Hepatocyte (in vitro differentiated cells): ENCODE data around the gene FRAS1. TPM values are rescaled to one million over a fixed set of nuclear protein-coding genes. Genes with fewer than 3 reads are reported as not detected.
"Not testable (repeated sequence)": the region's sequence is repeated elsewhere in the genome, so short reads cannot be mapped to it uniquely, and the experiment has no call there.

ENCODE experiments used
- DNase-seq: peaks from one replicate; pipeline ENCODE4 v3.0.0-alpha.2; 2016; ENCODE audit warnings: low spot score
- H2AFZ ChIP-seq: fragments of 200-600 bp; sonication (generic); 2 replicates; pipeline ENCODE4 v1.6.0; 2016; ENCODE audit warnings: antibody characterized with exemption, mild to moderate bottlenecking
- H3K27ac ChIP-seq: fragments of 200-600 bp; sonication (generic); 2 replicates; pipeline ENCODE4 v1.5.1; 2016; ENCODE audit warnings: mild to moderate bottlenecking
- H3K27me3 ChIP-seq: fragments of 200-600 bp; sonication (generic); 2 replicates; pipeline ENCODE4 v1.6.1; 2016
- H3K36me3 ChIP-seq: fragments of 200-600 bp; sonication (generic); replicated peaks from 2 replicates; pipeline ENCODE4 v1.5.1; 2016; ENCODE audit warnings: low read depth; ENCODE audit not compliant: insufficient read depth
- H3K4me1 ChIP-seq: fragments of 200-600 bp; sonication (generic); 2 replicates; pipeline ENCODE4 v1.5.1; 2016; ENCODE audit warnings: mild to moderate bottlenecking, moderate library complexity; ENCODE audit not compliant: insufficient read depth
- H3K4me2 ChIP-seq: fragments of 200-600 bp; sonication (generic); 2 replicates; pipeline ENCODE4 v1.6.0; 2016
- H3K4me3 ChIP-seq: fragments of 200-600 bp; sonication (generic); 2 replicates; pipeline ENCODE4 v1.5.1; 2016; ENCODE audit warnings: mild to moderate bottlenecking
- H3K79me2 ChIP-seq: fragments of 200-600 bp; sonication (generic); 2 replicates; pipeline ENCODE4 v1.6.0; 2017; ENCODE audit warnings: mild to moderate bottlenecking
- H3K9me2 ChIP-seq: fragments of 200-600 bp; sonication (generic); replicated peaks from 2 replicates; pipeline ENCODE4 v1.6.0; 2017; ENCODE audit warnings: mild to moderate bottlenecking; ENCODE audit not compliant: insufficient read depth
- H3K9me3 ChIP-seq: fragments of 200-600 bp; sonication (generic); 2 replicates; pipeline ENCODE4 v1.5.1; 2016; ENCODE audit warnings: low read depth, mild to moderate bottlenecking
- H4K20me1 ChIP-seq: fragments of 200-600 bp; sonication (generic); 2 replicates; pipeline ENCODE4 v1.6.0; 2016; ENCODE audit warnings: mild to moderate bottlenecking; ENCODE audit not compliant: insufficient read depth, poor library complexity, severe bottlenecking
- CTCF ChIP-seq: fragments of 200-600 bp; sonication (generic); IDR thresholded peaks from 2 replicates; pipeline ENCODE4 v1.5.1; 2016; ENCODE audit warnings: antibody characterized with exemption, mild to moderate bottlenecking; ENCODE audit not compliant: poor library complexity
- EZH2 ChIP-seq: fragments of 200-600 bp; sonication (generic); IDR thresholded peaks from 2 replicates; pipeline ENCODE4 v1.6.1; 2016; ENCODE audit warnings: antibody characterized with exemption, mild to moderate bottlenecking, borderline replicate concordance
- WGBS: methylation state at CpG from one replicate; pipeline ENCODE4 v1.1.6; 2016; ENCODE audit warnings: low lambda C conversion rate; ENCODE audit errors: missing lambda C conversion rate; 5-methylcytosine and 5-hydroxymethylcytosine counted together
- polyA plus RNA-seq: library from polyadenylated mRNA; unstranded; fragments of >200 nt; fragmentation: Nextera tagmentation; extraction: Ambion mirVana; gene quantifications from 2 replicates; pipeline ENCODE4 v1.2.1, GENCODE V29; 2016
- total RNA-seq: library from RNA; depleted of rRNA; stranded (reverse); fragments of >200 nt; gene quantifications from 2 replicates; pipeline ENCODE4 v1.2.3, GENCODE V29; 2014

The FRAS1 gene
- total and polyA plus RNA-seq, 2 experiments from 2014 or later, result 9.3 to 38.5 TPM

- no peak overlapping the region for H3K4me2 ChIP-seq
- H2AFZ ChIP-seq, result no peak overlapping the region
- no peaks in the 10 kb centered on the region for H3K27me3 ChIP-seq
- H3K36me3 ChIP-seq, result no peaks in the 10 kb centered on the region
- no peaks in the 10 kb centered on the region for H3K9me2 ChIP-seq
- 88% methylated on average over 5 of the region's 5 CpGs for WGBS
- no peak for DNase-seq
- no peaks in the 10 kb centered on the region for H3K79me2 ChIP-seq
- no peak for TF ChIP-seq CTCF
- H3K4me1 ChIP-seq, result peaks cover 21% of the 10 kb centered on the region
- no peak overlapping the region for H3K4me3 ChIP-seq
- H3K9me3 ChIP-seq, result no peaks in the 10 kb centered on the region
- H3K27ac ChIP-seq, result no peak overlapping the region
- no peaks in the 10 kb centered on the region for H4K20me1 ChIP-seq
These were observed 488.4 kb downstream of the FRAS1 start for GRCh38 chr4:78545275-78546246.

GRCh38 chr4:78547899-78548298 lies 490.8 kb downstream of the FRAS1 start:
- not testable (repeated sequence) for H3K4me2 ChIP-seq, H3K79me2 ChIP-seq, H3K9me2 ChIP-seq, H4K20me1 ChIP-seq, H3K27me3 ChIP-seq, H3K4me3 ChIP-seq, H3K9me3 ChIP-seq, DNase-seq, H2AFZ ChIP-seq, H3K27ac ChIP-seq, H3K36me3 ChIP-seq
- 89% methylated on average over 18 of the region's 28 CpGs for WGBS
- peaks cover 23% of the 10 kb centered on the region for H3K4me1 ChIP-seq

- H3K4me1 ChIP-seq, result peaks cover 22% of the 10 kb centered on the region
- not testable (repeated sequence) for H3K4me3 ChIP-seq, H3K9me2 ChIP-seq, DNase-seq, H3K27ac ChIP-seq, H4K20me1 ChIP-seq, H3K27me3 ChIP-seq, H2AFZ ChIP-seq, H3K4me2 ChIP-seq, H3K9me3 ChIP-seq, H3K36me3 ChIP-seq
- H3K79me2 ChIP-seq, result peaks cover 11% of the 10 kb centered on the region
- 82% methylated on average over 2 of the region's 4 CpGs for WGBS
These were observed 491.8 kb downstream of the FRAS1 start for GRCh38 chr4:78548889-78549288.

- H3K27me3 ChIP-seq, result no peaks in the 10 kb centered on the region
- H3K4me1 ChIP-seq, result peaks cover 18% of the 10 kb centered on the region
- DNase-seq, result peak; percentile 85
- no peaks in the 10 kb centered on the region for H3K9me3 ChIP-seq
- 7% methylated on average over 53 of the region's 65 CpGs for WGBS
- peaks cover 33% of the 10 kb centered on the region for H3K79me2 ChIP-seq
- H4K20me1 ChIP-seq, result no peaks in the 10 kb centered on the region
- H2AFZ ChIP-seq, result peak within 1 kb of the TSS; percentile 49
- H3K4me3 ChIP-seq, result peak within 1 kb of the TSS; percentile 37
- H3K36me3 ChIP-seq, result no peaks in the 10 kb centered on the region
- peak within 1 kb of the TSS; percentile 99 for H3K27ac ChIP-seq
- H3K4me2 ChIP-seq, result peak within 1 kb of the TSS; percentile 72
- H3K9me2 ChIP-seq, result no peaks in the 10 kb centered on the region
- TF ChIP-seq CTCF (no peak), EZH2 (no peak)
These were observed 494.6 kb downstream of the FRAS1 start, which contains the start of gene ANXA3 for GRCh38 chr4:78551420-78552351. Gene ANXA3 (plus strand): TSS chr4:78551770. CDS start chr4:78554474, 2,704 bp downstream.
